Uterus (tissue), 2 donors: ENCODE data around the gene MESP1.

Experiments
- CTCF ChIP-seq, 4 experiments: fragments of 200-600 bp in 2 of 4; fragments of 450-650 bp in 2 of 4; sonication (generic) in 2 of 4; IDR thresholded peaks; one replicate each; pipeline ENCODE4 v1.5.1; 2016 to 2019; ENCODE audit warnings: antibody characterized with exemption in 4 of 4, mild to moderate bottlenecking in 2 of 4, moderate library complexity in 1 of 4
- POLR2A ChIP-seq, 2 donors: fragments of 450-650 bp; IDR thresholded peaks; one replicate each; pipeline ENCODE4 v1.6.1; 2016; ENCODE audit warnings: antibody characterized with exemption in 2 of 2, mild to moderate bottlenecking in 1 of 2, moderate library complexity in 1 of 2

DNA sequence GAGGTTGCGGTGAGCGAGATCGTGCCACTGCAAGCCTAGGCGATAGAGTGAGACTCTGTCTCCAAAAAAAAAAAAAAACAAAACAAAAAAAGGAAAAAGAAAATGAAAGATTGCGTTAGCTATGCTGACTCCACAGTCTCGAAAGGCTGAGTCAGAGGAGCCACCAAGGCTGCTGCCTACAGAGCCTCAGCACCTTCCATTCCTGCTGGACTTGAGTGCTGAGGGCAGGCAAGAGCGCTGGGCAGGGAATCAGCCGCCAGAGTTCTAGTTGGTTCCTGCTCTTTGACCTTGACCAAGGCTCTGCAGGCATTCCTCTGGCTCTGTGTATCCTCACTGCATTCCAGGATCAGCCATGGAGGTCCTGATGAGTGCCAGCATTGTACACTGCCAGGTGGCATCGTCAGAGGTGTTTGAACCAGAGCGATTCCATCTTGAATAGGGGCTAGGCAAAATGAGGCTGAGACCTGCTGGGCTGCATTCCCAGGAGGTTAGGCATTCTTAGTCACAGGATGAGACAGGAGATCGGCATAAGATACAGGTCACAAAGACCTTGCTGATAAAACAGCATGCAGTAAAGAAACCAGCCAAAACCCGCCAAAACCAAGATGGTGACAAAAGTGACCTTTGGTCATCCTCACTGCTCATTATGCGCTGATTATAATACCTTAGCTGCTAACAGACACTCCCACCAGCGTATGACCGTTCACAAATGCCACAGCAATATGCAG lies 31.0 kb upstream of the MESP1 start:
- no peak for TF ChIP-seq CTCF (IDR thresholded peaks at IDR 0.05)
- TF ChIP-seq POLR2A (IDR thresholded peaks at IDR 0.05): no peak
